ENCODE measurements around the gene ITGAD.

Gene ITGAD

DNA sequence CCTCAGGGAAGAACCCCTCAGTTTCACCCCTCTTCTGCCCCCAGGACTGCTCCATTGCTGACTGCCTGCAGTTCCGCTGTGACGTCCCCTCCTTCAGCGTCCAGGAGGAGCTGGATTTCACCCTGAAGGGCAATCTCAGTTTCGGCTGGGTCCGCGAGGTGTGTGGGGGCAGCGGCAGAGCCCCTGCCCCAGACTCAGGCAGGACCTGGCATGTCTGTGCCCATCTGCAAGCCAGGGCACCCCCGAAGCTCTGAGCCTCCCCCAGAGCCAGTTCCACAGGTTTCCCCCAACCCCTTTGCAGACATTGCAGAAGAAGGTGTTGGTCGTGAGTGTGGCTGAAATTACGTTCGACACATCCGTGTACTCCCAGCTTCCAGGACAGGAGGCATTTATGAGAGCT is 30.7 kb downstream of the ITGAD start:
- no peak for DNase-seq (ENCODE audit: low spot score)
- in situ Hi-C loops (cut with MboI; ENCODE audit: low sequenced_read_pairs, unreplicated experiment), result no loop called here
- no peak for TF ChIP-seq CTCF (IDR thresholded peaks at IDR 0.05; ENCODE audit: borderline replicate concordance, control extremely low read depth, extremely low read depth, insufficient read depth, missing control alignments)

GRCh38 chr16:31427441-31428278 is 34.5 kb downstream of the ITGAD start:
- no peak for TF ChIP-seq CTCF (IDR thresholded peaks at IDR 0.05; ENCODE audit: borderline replicate concordance, control extremely low read depth, extremely low read depth, insufficient read depth, missing control alignments)
- peak; percentile 66 for DNase-seq (ENCODE audit: low spot score)
- in situ Hi-C loops (cut with MboI; ENCODE audit: low sequenced_read_pairs, unreplicated experiment), result loop anchor here (25.0 kb wide), 1 partner anchor 440 kb away; the partner anchor contains the start of gene HSD3B7

DNA sequence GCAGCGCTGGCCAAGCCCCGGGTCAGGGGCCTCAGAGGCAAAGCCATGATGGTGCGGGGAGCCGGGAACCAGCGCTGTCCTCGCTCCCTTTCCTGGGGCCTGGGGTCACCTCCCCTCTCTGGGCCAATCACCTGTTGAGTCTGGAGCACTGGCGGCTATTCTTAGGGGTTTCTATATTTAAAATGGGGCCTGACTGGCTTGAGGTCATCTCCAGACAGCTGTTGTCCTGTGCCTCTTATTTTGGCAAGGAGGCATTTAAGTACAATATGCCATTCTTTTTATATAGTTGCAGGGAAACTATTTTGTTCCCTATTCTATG is 35.1 kb downstream of the ITGAD start, which contains the start of gene COX6A2:
Gene COX6A2 (minus strand): TSS at position 82 of the 319 bp plus-strand sequence. CDS start 35 bp downstream, at position 47.
- no peak for DNase-seq (ENCODE audit: low spot score)
- TF ChIP-seq CTCF (IDR thresholded peaks at IDR 0.05; ENCODE audit: borderline replicate concordance, control extremely low read depth, extremely low read depth, insufficient read depth, missing control alignments), result no peak
- in situ Hi-C loops (cut with MboI; ENCODE audit: low sequenced_read_pairs, unreplicated experiment), result loop anchor here (25.0 kb wide), 1 partner anchor 441 kb away; the partner anchor contains the start of gene HSD3B7

DNA sequence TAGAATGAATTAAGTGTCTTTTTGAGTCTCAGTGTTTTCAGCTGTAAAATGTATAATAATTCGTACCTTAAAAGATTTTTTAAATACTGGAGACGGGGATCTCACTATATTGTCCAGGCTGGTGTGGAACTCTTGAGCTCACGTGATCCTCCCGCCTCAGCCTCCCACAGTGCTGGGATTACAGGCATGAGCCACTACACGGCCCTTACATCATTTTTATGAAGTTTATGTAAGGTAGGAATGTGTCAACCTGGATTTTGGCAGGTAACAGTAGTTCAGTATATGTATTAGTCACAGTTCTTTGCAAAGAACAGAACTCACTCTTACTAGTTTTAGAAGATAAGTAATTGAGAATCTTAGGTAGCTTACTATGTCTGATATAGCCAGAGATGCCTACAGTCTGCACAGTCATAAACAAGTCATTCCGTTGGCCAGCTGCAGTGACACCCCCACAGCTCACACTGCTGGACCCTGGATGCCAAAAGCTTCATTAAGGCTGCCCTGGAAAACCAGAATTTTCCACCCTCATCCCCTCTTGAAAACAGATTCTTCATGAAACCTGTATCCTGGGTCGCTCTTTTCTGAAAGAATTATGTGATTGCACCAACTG is 35.6 kb downstream of the ITGAD start:
- TF ChIP-seq CTCF (IDR thresholded peaks at IDR 0.05; ENCODE audit: borderline replicate concordance, control extremely low read depth, extremely low read depth, insufficient read depth, missing control alignments), result no peak
- in situ Hi-C loops (cut with MboI; ENCODE audit: low sequenced_read_pairs, unreplicated experiment), result loop anchor here (25.0 kb wide), 1 partner anchor 441 kb away; the partner anchor contains the start of gene HSD3B7
- no peak for DNase-seq (ENCODE audit: low spot score)

DNA sequence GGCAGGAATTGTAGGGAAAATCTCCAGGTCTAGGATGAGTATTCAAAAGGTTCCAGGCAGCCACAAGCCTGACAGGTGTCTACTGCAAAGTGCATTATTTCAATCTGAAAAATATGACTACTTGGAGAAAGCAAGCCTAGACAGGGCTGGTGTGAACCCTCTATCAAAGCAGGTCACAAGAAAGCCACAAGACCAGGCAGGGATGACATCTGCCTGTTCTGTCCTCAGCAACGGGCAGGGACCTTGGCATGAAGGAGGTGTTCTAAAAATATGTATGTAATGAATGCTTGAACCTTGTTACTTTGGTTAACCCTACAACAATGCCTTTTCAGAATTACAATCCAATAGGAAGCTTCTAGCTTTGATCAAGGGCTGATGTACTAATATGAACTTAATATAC is 36.2 kb downstream of the ITGAD start:
- in situ Hi-C loops (cut with MboI; ENCODE audit: low sequenced_read_pairs, unreplicated experiment), result loop anchor here (25.0 kb wide), 1 partner anchor 442 kb away; the partner anchor contains the start of gene HSD3B7
- no peak for TF ChIP-seq CTCF (IDR thresholded peaks at IDR 0.05; ENCODE audit: borderline replicate concordance, control extremely low read depth, extremely low read depth, insufficient read depth, missing control alignments)

DNA sequence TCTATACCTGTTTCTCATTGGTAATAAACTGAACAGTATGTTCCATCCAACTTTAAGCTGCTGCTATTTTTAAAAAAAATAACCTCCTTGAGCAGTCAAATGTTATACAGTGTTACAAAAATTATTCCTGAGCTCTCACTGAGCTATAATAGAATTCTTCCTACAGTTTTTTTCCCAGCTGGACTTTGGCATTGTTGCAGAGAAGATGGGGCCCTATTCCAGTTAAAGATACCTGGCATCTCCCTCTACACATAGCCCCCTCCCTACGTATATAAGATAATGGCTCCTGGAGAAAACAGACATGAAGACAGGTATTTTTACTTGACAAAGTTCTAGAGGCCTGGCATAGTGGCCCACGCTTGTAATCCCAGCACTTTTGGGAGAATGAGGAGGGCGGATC is 36.7 kb downstream of the ITGAD start:
- in situ Hi-C loops (cut with MboI; ENCODE audit: low sequenced_read_pairs, unreplicated experiment), result loop anchor here (25.0 kb wide), 1 partner anchor 442 kb away; the partner anchor contains the start of gene HSD3B7
- no peak for DNase-seq (ENCODE audit: low spot score)
- no peak for TF ChIP-seq CTCF (IDR thresholded peaks at IDR 0.05; ENCODE audit: borderline replicate concordance, control extremely low read depth, extremely low read depth, insufficient read depth, missing control alignments)

More for the DNA sequence above, 36.2 kb downstream of the ITGAD start:
- DNase-seq (ENCODE audit: low spot score), result no peak

Data from GM13976 (cell line).